ENCODE measurements around the gene ZNRF1.
A peak's percentile ranks its signal among the peaks of the same experiment; 100 is the strongest.

ZNRF1 gene

DNA sequence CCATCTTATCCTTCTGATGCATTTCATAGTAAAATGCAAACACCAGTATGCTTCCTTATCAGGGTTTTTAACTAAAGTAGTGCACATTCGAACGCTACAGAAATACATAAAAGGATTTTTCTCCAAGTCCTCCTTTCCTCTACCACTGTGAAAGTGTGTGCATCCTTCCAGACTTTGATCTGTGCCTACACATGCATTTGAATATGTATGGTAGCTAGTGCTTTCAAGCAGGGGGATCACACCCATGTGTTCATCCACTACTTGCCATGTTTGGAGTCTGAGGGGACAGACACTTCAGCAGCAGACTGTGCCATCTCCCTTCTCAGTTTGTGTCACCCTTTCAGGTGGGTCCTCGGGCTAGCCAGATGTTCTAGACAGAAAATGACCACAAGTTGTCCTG, 102.8 kb downstream of the ZNRF1 start:
- DNase-seq, result no peak

DNA sequence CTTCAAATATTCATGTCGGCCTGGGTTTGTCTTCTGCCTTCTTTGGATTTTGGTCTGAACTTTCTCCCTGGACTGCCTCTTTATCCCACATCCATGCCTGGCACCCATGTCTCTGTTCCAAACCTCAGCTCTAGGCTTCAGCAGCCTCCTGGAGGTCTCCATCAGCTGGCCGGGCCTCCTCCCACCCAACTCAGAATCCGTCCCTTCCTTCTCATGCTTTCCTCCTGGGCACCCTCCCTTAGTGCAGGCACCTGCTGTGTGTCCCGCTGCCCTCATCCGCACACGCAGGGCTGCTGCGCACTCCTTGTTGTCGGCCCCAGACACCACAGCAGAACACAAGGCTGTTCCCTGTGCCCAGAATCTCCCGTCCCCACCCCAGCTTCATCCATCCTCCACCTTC, 103.8 kb downstream of the ZNRF1 start:
- no peak for DNase-seq

DNA sequence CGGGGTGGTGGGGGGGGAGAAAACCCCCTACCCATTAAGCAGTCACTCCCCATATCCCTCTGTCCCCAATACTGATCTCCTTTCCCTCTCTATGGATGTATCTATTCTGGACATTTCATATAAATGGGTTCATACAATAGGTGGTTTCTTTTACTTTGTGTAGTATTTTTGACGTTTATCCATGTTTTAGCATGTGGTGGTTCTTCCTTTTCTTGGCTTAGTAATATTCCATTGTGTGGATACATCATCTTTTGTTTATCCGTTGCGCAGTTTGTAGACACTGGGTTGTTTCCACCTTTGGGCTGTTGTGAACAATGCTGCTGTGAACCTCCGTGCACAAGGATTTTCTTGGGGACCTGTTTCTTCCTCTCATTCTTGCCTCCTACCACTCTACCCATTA, 105.2 kb downstream of the ZNRF1 start:
- DNase-seq, result no peak

DNA sequence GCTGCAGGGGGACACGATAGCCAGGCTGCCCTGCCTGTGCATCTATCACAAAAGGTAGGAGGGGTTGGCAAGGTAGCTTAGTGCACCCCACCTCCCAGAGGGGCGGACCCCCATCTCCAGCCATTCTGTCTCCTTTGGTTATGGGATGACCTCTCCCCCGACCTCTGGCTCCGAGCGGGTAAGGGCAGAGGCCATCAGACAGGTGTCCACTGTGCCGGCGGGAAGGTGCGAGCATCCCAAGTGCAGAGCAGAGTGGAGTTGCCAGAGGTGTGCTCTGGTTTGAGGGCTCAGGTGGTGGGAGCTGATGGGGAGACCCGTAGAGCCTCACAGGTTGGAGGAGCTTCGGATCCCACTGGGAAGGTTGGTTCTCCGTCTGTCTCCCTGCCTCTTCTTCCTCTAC, 106.0 kb downstream of the ZNRF1 start:
- DNase-seq, result no peak

DNA sequence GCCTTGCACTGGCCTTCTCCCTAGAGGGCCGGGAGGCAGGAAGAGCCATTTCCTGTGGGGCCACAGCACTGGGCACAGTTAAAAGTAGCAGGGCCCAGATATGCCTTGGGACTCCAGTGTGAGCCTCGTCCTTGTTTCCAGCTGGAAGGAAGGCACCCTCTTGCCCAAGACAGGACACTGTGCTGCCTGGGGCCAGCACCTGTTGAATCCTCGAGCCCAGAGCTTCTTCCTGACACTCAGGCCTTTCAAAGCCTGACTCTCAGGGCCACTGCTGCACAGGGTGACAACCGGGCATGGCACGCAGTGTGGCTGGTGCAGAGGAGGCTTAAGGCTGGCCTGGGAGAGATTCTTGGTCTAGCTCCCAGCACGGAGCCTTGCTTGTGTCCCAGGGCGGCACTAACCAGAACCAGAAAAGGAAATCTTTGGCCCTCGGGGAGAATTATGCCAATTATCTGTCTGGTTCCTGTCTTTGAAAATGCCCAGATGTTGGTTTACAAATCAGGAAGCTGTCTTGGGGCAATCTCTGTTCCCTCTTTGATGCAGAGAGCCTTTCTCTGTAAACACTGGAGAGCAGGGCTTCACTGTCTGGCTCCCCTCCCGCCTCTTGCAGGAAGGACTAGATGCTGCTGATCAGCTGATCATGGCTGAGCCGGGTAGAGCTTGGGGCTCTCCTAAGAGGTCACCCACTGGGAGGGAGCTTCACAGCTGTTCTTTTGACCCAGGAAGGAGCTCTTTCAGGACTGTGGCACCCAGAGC, 106.7 kb downstream of the ZNRF1 start:
- DNase-seq, result no peak

DNA sequence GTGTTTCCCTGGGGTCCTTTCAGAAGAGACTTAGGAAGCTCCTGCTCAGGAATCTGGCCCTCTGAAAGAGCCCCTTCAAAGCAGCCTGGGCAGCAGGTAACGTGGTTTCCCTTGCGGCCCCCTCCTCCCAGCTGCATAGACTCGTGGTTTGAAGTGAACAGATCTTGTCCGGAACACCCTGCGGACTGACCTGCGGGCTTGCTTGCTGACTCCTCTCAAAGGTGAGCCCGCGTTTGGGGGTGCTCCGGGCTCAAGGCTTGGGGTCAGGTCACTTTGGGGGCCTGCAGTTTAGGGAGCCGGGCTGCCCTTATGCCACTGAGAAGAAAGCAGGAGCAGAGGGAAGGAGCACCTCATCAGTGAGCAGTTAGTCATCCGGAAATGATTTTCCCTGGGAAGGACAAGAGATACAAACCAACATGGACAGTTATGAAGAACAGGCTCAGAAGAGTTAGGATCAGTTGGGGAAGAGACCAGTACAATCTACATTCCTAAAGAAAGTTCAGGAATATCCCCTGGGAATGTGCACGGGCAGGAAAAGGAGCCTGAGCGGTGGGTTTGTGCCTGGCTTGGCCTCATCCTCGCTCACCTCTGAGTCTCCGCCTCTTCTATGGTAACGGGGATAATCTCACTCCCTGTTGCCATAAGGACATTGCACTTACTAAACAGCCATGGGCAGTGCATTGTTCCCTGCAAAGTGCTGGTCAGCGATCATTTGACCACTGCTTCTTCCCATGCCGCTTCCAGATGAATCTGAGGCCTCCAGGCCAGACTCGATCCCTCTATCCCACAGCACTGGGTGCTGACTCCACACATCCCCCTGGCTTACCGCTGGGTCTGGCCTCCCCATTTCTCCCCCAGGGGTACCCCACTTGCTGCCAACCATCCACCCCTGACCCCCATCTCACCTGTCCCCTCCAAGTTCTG, 107.8 kb downstream of the ZNRF1 start:
- DNase-seq, result no peak

DNA sequence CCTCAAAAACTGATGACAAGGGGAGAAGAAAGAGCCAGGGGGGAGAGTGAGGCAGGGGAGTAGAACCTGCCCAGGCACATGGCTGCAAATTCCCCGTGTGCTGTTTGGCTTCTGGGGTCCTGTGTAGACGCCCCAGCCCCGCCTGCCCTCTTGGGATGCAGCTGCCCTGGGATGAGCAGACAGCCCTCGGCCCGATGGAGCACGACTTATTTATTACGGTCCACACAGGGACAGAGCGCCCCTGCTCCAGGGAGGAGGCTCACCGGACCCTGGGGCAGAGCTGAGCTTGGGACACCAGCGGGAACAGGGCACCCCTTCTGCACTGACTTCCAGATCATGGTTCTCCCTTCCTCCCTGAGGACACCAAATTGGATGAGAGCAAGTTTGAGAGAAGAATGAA, 108.7 kb downstream of the ZNRF1 start:
- DNase-seq, result no peak

DNA sequence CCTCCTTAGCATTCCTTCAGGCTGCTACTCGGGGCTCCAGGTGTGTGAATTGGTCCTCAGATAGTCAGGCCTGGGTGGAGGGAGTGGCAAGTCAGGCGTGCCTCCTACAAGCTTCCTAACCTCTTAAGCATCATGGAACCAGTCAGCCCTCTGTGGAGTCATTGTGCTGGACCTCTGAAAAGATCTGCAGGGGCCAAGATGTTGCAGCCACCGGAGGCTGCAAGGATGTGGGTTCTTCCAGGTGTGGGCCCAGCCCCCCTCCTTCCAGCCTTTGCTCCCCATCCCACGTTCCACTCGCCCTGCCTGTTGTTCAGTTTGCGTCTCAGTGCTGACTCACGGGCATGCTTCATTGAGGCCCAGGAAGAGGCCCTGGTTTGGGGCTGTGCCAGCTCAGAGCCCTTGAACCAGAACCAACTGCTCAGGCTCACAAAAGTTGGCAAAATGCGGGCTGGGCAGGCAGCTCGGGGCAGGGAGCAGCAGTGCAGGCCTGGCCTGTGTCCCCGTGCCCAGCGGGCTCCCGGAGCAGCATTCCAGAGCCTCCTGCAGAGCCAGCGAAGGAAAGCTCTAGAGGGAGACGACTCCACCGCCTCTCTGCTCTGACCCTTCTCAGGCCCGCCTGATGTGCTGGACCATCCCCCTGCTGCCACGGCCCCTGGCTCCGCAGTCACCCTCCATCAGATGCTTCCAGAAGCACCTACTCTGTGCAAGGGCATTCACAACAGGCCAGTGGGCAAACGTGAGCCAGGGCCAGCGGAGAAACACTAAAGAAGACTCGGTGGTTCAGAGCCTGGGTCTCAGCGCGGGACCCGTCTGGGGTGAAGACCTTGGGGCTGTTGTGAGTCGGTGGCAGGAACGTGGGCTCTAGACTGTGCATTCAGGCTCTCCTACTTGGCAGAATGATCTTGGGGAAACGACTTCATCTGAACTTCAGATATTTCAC, 110.2 kb downstream of the ZNRF1 start:
- DNase-seq, result peak; percentile 74

DNA sequence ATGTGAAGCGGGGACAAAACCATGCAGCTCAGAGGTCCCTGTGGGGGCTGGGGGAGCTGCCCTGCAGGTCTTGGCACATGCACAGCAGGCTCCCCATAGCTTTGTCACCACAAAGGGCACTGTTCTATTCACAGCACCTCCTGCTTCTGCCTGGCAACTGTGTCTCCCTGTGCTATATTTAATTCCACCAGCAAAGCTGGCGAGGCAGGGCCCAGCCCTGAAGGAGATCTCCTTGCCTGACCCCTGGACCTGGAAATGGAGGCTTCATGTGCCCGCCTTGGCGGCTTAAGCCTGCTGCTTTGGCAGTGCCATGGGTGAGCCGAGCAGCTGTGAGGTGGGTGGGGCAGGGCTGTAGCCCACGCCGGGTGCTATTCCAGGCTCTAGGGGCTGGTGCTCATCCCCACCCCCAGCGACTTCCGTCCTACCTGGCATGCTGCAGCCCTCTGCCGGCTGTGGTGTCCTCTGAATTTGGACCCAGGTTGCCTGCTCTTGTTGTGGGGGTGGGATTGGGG, 111.0 kb downstream of the ZNRF1 start:
- peak; percentile 56 for DNase-seq

DNA sequence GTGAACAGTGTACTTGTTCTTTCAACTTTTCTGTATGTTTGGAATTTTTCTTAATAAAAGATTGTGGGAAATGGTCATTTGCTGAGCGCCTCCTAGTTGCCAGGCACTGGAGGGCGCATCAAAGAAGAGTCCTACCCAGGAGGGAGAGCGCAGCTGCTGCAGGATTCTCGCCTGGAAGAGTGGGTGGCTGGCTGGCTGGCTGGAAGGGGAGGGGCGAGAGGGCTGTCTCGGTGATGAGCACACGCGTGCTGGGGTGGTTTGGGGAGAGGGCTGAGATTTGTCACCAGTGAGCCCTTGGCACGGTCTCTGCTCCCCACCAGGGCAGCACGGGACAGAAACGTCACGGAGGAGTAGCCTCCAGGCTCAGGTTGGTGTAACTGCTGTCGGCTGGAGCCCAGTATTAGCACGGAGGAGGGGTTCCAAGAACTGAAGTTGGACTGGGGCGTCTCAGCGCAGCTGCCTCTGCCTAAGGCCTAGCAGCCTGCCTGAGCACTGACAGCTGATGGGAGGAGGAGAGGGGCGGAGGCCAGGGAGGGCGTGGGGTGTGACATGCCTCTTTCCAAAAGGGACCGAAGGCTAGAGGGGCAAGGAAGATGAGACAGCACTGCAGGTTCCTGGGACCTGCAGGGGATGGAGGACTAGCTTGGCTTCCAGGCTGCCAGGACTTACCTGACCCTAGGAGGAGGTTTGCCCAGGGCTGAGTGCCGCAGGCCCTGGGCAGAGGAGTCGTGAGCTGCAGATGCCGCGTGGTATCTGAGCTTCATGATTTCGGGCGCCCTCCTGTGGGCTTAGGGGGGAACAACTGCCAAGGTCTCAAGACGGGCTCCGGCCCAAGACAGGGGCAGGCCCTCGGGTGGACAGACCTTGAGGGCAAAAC, 112.1 kb downstream of the ZNRF1 start:
- peak; percentile 90 for DNase-seq

DNA sequence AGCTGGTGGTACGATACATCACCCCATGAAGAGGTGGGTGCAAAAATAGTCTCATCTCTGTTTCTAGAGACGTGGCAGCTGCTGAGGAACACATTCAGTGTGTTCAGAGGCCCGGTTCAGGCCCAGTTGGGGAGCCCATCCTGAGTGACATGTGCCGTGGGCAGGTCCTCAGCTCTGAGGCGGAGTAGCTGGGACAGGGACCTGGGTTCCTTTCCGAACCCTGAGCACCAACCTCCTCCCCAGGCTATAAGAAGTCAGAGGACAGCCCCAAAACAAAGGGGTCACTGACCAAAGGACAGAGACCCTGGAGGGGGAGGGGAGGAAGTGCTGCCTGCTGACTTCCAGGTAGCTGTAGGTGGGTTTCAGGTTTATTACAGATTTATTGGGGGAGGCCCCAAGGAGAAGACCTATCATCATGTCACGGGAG, 112.7 kb downstream of the ZNRF1 start:
- no peak for DNase-seq

DNA sequence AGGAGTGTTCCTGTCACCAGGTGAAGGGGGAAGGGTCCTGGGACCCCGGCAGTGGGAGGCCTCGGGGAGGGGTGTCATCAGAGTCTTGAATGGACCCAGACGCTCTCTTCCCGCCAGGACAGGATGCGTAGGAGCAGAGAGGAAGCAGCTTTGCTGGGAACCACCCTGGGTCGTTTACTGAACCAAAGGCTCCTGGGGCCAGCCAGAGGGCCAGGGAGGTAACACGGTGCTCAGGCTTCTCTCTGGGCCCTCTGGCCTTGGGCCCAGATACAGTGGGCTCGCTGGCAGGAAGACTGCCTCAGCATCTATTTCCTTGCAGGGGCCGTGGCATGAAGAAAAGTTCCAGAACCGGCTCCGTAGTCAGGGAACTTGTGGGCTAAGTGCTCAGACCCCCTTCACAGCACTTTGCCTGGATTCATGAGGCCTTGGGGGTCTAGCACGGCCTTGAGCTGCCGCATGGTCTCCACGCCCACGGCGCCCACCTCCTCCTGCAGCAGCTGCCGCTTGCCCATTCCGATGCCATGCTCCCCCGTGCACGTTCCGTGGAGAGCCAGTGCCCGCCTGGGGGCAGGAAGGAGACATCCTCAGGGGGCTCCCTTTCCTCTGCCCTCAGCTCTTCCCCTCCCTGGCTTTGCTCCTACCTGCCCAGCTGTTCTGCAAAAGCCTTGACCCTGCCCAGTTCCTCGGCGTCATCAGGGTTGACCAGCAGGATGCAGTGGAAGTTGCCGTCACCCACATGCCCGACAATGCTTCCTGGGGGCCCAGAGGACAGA, 113.3 kb downstream of the ZNRF1 start:
- no peak for DNase-seq

DNA sequence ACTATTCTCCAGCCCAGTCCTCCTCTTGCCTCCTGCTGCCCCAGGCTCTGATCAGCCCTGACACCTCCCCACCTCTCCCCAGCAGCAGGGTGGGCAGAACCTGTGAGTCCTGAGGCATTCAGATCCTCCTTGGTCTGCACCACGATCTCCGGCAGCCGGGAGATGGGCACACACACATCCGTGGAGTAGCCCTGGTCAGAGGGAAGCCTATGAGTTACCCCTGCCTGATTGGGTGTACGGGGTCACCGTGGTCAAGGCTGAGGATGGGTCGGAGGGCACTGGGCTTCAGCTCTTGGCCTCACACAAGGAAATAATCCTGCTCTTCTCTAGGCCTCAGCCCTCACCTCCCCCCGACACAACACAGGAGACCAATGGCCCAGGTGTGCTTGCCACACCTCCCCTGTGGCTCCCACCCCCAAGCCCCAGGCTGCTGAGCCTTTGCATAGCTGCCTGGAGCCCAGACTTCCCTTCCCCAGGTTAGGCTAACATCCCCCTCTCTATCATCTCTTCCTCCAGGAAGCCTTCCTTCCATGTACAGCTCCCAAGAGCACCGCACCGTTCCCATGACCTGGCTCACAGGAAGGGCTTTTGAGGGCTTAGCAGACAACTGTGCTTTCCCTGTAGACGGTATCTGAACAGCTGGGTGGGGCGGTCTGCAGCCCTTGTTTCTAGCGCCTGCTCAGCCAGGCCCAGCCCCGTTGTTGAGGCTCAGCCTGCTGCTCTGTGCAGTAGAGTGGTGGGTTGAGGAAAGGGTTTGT, 114.1 kb downstream of the ZNRF1 start:
- DNase-seq, result no peak

DNA sequence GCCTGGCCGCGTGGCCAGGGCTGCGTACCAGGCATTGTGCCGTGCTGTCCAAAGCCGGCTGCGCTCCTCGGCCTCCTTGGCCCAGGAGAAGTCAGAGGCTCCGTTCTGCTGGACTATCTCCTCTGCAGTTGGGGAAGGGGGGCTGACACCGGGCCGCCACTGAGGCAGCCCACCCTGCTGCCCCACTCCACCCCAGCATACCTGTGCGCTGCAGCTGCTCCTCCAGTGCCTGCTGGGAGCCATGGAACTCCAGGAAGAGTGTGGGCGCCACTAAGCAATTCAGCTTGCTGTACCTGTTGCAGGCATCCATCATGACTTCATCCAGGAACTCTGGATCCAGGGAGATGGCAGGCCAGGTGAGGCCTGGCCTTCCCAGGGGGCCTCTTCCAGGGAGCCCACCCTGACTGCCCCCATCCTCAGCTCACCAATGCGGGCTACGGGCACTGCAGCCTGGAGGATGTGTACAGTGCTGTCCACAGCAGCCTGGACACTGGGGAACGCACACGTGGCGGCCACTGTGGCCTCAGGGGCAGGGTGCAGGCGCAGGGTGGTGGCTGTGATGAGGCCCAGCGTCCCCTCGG, 114.8 kb downstream of the ZNRF1 start:
- DNase-seq, result no peak

DNA sequence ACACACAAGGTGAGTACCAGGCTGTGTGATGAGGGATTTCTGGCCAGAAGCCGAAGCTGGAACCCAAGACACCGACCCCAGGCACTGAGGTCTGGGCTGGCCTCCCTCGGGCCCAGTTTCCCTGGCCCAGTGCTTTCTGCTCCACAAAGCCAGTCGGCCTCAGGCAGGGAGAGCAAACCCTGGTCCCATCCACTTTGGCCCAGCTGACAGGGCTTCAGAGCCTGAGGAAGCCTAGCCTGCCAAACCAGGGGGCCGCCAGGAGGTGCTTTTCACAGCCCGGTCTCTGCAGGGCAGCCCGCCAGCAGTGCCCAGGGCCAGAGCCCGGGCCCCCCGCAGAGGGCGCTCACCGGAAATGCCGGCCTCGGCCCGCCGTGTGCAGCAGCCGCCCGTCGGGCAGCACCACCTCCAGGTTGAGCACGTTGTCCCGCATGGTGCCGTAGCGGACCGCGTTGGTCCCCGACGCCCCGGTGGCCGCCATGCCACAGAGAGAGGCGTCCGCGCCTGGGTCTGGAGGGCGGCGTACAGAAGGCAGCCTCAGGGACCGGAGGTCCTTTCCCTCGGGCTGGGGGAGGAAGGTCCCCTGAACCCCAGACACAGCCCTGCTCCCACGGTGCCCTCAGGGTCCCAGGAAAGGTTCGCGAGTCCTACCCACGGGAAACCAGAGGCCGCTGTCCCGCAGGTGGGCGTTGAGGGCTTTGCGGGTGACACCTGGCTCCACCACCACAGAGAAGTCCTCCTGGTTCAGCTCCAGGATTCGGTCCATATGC, 115.5 kb downstream of the ZNRF1 start:
- DNase-seq, result peak; percentile 50

DNA sequence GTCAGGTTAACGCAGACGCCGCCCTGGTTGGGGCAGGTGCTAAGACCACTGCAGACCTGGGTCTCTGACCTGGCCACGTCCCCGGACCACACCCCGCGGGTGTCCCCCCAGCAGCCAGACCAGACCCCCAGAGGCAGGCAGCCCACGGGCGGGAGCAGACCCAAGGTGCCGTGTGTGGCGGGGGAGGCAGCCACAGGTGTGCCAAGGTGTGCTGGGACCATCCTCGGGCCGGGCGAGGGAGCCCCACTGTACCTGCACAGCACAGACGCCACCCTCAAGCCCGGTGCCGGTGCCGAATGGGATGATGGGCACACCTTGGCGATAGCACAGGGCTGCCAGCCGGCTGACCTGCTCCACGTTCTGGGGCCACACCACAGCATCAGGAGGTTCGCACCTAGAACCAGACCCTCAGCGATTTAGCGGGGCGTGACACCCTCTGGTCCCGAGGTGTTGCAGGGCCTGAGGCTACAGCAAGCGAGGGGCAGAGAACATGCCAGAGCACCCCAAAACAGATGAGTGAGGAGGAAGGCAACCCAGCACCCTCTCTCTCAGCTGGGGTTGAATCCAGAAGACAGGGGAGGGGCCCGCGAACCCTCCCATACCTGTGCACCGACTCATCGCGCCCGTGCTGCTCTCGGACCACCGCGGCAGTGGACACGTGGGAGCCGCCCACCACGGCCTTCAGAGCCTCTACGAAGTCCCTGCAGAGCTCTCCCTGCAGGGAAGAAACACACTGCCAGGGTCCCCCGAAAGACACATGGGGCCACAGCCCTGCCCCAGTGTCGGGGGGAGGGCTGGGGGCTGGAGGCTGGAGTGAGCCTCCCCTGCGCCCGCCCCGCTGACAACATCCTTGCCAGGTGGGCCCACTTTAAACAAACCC, 116.4 kb downstream of the ZNRF1 start:
- no peak for DNase-seq

DNA sequence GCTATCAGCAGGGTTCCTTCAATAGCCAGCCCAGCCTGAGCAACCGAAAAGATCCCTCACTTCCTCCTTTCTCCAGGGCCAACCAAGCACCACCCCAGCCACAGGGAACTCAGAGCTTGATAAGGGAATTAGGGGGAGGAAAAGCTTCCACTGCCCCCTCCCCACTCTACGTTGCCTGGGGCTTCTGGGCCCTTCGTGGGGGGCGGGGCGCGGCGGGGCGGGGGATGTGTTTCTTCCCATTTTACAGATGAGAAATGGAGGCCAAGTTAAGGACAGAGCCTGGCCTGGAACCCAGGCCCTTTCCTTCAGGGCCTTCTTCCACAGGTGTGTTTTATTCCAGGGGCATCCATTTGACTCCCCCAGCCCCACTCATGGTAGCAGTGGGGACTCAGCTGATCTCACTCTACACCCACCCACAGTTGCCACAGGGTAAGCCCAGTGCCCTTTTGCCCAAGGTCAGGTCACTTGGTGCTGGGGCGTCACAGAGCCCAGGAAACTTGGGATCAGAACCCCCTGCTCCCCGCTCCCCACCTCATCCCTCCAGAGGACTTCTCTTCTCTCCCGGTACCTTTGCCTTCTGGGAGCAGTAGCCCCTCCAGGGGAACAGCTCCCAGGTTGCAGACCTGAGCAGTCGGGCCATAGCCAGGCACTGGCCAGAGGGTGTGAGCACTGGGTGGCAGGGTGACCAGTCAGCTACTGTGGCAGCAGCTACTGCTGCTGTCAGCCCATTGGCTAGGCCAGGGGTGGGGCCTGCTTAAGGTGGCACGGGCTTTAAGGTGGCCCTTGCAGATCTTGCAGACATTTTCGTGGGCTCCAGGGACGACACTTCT, 117.5 kb downstream of the ZNRF1 start, which contains the start of gene LDHD:
TSS of gene LDHD (minus strand) at position 700 of the 830 bp plus-strand sequence. CDS start at position 640, 60 bp downstream.
- DNase-seq, result no peak
